ENCODE measurements around the gene PROSER3.

DNA sequence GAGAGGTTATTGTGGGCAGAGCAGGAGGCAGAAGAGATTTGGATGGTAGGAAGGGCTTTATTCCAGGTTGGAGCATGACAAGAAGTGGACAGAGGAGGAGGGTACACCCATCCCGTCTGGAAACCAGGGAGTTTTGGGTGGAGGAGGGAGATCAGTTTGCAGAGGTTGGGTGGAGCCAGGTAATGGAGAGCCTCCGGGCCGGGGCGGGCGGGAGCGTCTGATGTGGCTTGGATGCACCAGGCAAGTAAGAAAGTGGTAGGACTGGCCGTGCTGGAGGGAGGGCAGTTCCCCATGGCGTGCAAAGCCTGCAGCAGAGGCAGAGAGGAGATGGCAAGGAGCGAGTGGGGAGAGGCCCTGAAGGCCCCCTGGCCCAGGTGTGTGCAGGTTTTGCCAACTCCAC, 26.6 kb upstream of the PROSER3 start:
- TF ChIP-seq, protein P1, sequence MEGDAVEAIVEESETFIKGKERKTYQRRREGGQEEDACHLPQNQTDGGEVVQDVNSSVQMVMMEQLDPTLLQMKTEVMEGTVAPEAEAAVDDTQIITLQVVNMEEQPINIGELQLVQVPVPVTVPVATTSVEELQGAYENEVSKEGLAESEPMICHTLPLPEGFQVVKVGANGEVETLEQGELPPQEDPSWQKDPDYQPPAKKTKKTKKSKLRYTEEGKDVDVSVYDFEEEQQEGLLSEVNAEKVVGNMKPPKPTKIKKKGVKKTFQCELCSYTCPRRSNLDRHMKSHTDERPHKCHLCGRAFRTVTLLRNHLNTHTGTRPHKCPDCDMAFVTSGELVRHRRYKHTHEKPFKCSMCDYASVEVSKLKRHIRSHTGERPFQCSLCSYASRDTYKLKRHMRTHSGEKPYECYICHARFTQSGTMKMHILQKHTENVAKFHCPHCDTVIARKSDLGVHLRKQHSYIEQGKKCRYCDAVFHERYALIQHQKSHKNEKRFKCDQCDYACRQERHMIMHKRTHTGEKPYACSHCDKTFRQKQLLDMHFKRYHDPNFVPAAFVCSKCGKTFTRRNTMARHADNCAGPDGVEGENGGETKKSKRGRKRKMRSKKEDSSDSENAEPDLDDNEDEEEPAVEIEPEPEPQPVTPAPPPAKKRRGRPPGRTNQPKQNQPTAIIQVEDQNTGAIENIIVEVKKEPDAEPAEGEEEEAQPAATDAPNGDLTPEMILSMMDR (IDR thresholded peaks at IDR 0.05), result no peak
- TF ChIP-seq ZFX (IDR thresholded peaks at IDR 0.05; ENCODE audit: borderline replicate concordance), result no peak
